Measurements from ENCODE around the gene CYB561. TPM values are rescaled to one million over a fixed set of nuclear protein-coding genes. Genes with fewer than 3 reads are reported as not detected.

The CYB561 gene
- total and polyA plus RNA-seq, 7 donors, result 1.5 to 4.2 (median 2.9) TPM

- Histone ChIP-seq H3K4me3 (no peak overlapping the region), H3K4me1 (no peaks in the 10 kb centered on the region), H3K9me3 (no peaks in the 10 kb centered on the region), H3K27ac (no peak overlapping the region), H3K27me3 (ENCODE audit: insufficient read depth in 3 of 3, low read length in 2 of 3) (no peaks in the 10 kb centered on the region), H3K36me3 (ENCODE audit: insufficient read depth in 1 of 2, low read depth in 1 of 2) (peaks cover 0 to 1% of the 10 kb centered on the region in 2 donors)
- peak; percentile 83 for TF ChIP-seq CTCF (IDR thresholded peaks at IDR 0.05)
- 26 to 42% (median 30%) methylated on average over 4 of the region's 4 CpGs for WGBS, 3 donors
- ATAC-seq (peak; percentile 81 to 96 (median 86)), DNase-seq (no peak)
- intact Hi-C loops (cut with DNase I), result loop anchor here (2.0 to 5.0 kb wide), 3 partner anchors 410 to 705 kb away; no protein-coding TSS in a partner anchor
These were observed 39.3 kb downstream of the CYB561 start for GRCh38 chr17:63406689-63407330.

GRCh38 chr17:63405741-63406261, 40.3 kb downstream of the CYB561 start:
- 84 to 90% (median 85%) methylated on average over 6 of the region's 6 CpGs for WGBS, 3 donors
- H3K36me3 ChIP-seq (ENCODE audit: insufficient read depth in 1 of 2, low read depth in 1 of 2), result no peaks in the 10 kb centered on the region
- H3K9me3 ChIP-seq, result no peaks in the 10 kb centered on the region
- DNase-seq, result no peak
- no peaks in the 10 kb centered on the region for H3K4me1 ChIP-seq
- intact Hi-C loops (cut with DNase I), result loop anchor here (2.0 to 5.0 kb wide), 3 partner anchors 408 to 704 kb away; no protein-coding TSS in a partner anchor
- ATAC-seq, result peak in 3 of 4 donors; percentile 56 to 77 (median 57)
- TF ChIP-seq CTCF (IDR thresholded peaks at IDR 0.05), result peak; percentile 63
- H3K27me3 ChIP-seq (ENCODE audit: insufficient read depth in 3 of 3, low read length in 2 of 3), result no peaks in the 10 kb centered on the region
- H3K4me3 ChIP-seq, result no peak overlapping the region
- no peak overlapping the region for H3K27ac ChIP-seq

GRCh38 chr17:63405020-63405419, 41.1 kb downstream of the CYB561 start:
- Histone ChIP-seq H3K36me3 (ENCODE audit: insufficient read depth in 1 of 2, low read depth in 1 of 2) (no peaks in the 10 kb centered on the region), H3K4me1 (no peaks in the 10 kb centered on the region), H3K27ac (no peak overlapping the region), H3K4me3 (no peak overlapping the region), H3K27me3 (ENCODE audit: insufficient read depth in 3 of 3, low read length in 2 of 3) (no peaks in the 10 kb centered on the region), H3K9me3 (no peaks in the 10 kb centered on the region)
- no peak for ATAC-seq
- DNase-seq, result no peak
- WGBS, 3 donors, result 79 to 90% (median 80%) methylated on average over 9 of the region's 9 CpGs
- TF ChIP-seq CTCF (IDR thresholded peaks at IDR 0.05), result no peak
- intact Hi-C loops (cut with DNase I), result loop anchor here (5.0 kb wide), 2 partner anchors 408 to 703 kb away; no protein-coding TSS in a partner anchor

GRCh38 chr17:63402431-63403212, 43.5 kb downstream of the CYB561 start:
- DNase-seq (no peak), ATAC-seq (no peak)
- Histone ChIP-seq H3K36me3 (ENCODE audit: insufficient read depth in 1 of 2, low read depth in 1 of 2) (no peaks in the 10 kb centered on the region), H3K4me3 (no peak overlapping the region), H3K9me3 (no peaks in the 10 kb centered on the region), H3K4me1 (no peaks in the 10 kb centered on the region), H3K27me3 (ENCODE audit: insufficient read depth in 3 of 3, low read length in 2 of 3) (no peaks in the 10 kb centered on the region), H3K27ac (no peak overlapping the region)
- TF ChIP-seq CTCF (IDR thresholded peaks at IDR 0.05), result no peak
- intact Hi-C loops (cut with DNase I), result loop anchor here in 1 of 2 donors (2.0 kb wide), 1 partner anchor 320 kb away; no protein-coding TSS in a partner anchor
- 51 to 59% (median 55%) methylated on average over 5 of the region's 5 CpGs for WGBS, 3 donors

Measured in psoas muscle (tissue), 8 donors.